ENCODE results near the gene ZNF91.
"Not testable (repeated sequence)": the region's sequence is repeated elsewhere in the genome, so short reads cannot be mapped to it uniquely, and the experiment has no call there.

The ZNF91 gene

GRCh38 chr19:23351806-23352205 lies 43.5 kb downstream of the ZNF91 start:
- TF ChIP-seq, protein P1, sequence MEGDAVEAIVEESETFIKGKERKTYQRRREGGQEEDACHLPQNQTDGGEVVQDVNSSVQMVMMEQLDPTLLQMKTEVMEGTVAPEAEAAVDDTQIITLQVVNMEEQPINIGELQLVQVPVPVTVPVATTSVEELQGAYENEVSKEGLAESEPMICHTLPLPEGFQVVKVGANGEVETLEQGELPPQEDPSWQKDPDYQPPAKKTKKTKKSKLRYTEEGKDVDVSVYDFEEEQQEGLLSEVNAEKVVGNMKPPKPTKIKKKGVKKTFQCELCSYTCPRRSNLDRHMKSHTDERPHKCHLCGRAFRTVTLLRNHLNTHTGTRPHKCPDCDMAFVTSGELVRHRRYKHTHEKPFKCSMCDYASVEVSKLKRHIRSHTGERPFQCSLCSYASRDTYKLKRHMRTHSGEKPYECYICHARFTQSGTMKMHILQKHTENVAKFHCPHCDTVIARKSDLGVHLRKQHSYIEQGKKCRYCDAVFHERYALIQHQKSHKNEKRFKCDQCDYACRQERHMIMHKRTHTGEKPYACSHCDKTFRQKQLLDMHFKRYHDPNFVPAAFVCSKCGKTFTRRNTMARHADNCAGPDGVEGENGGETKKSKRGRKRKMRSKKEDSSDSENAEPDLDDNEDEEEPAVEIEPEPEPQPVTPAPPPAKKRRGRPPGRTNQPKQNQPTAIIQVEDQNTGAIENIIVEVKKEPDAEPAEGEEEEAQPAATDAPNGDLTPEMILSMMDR (conservative IDR thresholded peaks at IDR 0.05; ENCODE audit: low read length), result no peak
- DNase-seq (ENCODE audit: low read depth), result no peak
- H3K4me3 ChIP-seq (ENCODE audit: low read length), result no peak overlapping the region

- TF ChIP-seq, protein P1 (conservative IDR thresholded peaks at IDR 0.05; ENCODE audit: low read length), result no peak
- no peak overlapping the region for H3K4me3 ChIP-seq (ENCODE audit: low read length)
- no peak for DNase-seq (ENCODE audit: low read depth)
These were observed 48.6 kb downstream of the ZNF91 start for GRCh38 chr19:23346696-23347095.

GRCh38 chr19:23345838-23346237 lies 49.4 kb downstream of the ZNF91 start:
- no peak overlapping the region for H3K4me3 ChIP-seq (ENCODE audit: low read length)
- DNase-seq (ENCODE audit: low read depth), result no peak
- TF ChIP-seq, protein P1 (conservative IDR thresholded peaks at IDR 0.05; ENCODE audit: low read length), result no peak

DNA sequence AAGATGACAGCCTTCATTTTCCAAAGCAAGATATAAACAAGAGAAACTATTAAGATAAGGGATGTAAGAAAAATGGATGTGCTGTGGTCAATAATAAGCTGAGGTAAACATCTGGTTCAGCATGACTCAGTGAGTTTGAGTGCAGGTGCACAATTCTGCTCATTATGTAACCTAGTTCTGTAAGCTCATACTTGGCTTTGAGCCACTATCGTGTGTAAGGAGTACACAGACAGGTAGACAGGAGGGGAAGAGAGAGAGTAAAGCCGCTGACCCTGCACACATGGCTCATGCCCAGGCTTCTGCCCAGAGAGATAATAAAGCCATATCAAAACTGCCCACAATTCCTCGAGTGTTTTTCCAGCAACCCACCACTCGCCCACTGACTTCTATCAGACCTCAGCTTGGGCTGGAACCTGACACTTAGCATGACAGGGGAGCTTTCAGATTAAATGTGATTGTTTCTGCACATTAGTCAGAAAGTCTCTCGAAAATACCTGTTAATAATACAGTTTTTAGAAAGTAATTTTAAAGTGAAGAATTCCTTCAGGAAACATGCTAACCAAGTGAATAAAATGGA lies 51.7 kb downstream of the ZNF91 start:
- TF ChIP-seq, protein P1 (conservative IDR thresholded peaks at IDR 0.05; ENCODE audit: low read length), result no peak
- DNase-seq (ENCODE audit: low read depth), result no peak
- H3K4me3 ChIP-seq (ENCODE audit: low read length), result no peak overlapping the region

- DNase-seq (ENCODE audit: low read depth), result no peak
- TF ChIP-seq, protein P1 (conservative IDR thresholded peaks at IDR 0.05; ENCODE audit: low read length), result no peak
- no peak overlapping the region for H3K4me3 ChIP-seq (ENCODE audit: low read length)
These were observed 67.1 kb downstream of the ZNF91 start for GRCh38 chr19:23328211-23328610.

GRCh38 chr19:23321953-23322549 lies 73.2 kb downstream of the ZNF91 start:
- TF ChIP-seq, protein P1 (conservative IDR thresholded peaks at IDR 0.05; ENCODE audit: low read length), result no peak
- no peak overlapping the region for H3K4me3 ChIP-seq (ENCODE audit: low read length)
- no peak for DNase-seq (ENCODE audit: low read depth)

GRCh38 chr19:23321403-23321802 lies 73.9 kb downstream of the ZNF91 start:
- H3K4me3 ChIP-seq (ENCODE audit: low read length); DNase-seq (ENCODE audit: low read depth): not testable (repeated sequence)

DNA sequence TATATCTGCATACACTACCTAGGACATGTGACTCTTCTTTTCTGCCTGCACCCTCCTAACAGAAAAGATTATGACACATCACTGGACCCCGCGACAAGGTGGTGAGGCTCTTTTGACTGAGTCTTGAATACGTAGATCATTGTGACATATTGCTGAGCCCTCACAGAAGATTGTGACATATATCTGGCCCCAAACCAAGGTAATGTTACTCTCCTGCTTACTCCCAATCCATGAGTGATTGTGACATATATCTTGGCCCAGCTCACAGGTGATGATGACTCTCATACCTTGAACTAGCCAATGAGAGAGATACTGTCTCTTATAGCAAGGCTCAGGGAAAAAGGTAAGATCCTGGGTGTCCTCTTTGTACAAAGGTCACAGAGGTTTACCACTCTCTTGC lies 75.7 kb downstream of the ZNF91 start:
- not testable (repeated sequence) for H3K4me3 ChIP-seq (ENCODE audit: low read length); DNase-seq (ENCODE audit: low read depth)

DNA sequence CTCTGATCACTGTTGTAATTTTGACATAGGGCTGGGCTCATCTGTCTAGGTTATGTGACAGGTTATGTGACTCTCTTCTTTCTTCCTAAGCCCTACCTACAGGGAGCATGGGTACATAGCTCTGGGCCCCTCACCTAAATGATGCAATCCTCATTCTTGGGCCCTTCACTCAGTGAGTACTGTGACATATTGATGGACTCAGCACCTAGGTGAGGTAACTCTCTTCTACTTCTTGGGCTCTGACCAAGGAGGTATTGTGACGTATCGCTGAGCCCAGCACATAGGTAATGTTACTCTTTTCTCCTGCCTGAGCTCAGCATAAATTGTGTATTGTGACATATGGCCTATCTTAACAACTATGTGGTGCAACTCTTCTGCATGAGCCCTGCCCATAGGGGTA lies 76.3 kb downstream of the ZNF91 start:
- DNase-seq (ENCODE audit: low read depth); H3K4me3 ChIP-seq (ENCODE audit: low read length): not testable (repeated sequence)

All from AG10803 (cell line).